HEK293T (cell line): ENCODE results near the gene RAD51B.

ENCODE experiments used
- FOXM1 ChIP-seq: fragments of 450-650 bp; IDR thresholded peaks from 2 replicates; pipeline ENCODE4 v1.6.1; 2017; ENCODE audit warnings: mild to moderate bottlenecking, borderline replicate concordance
- HDGF ChIP-seq: fragments of 450-650 bp; IDR thresholded peaks from 2 replicates; pipeline ENCODE4 v1.6.1; 2017; ENCODE audit warnings: antibody characterized with exemption, borderline replicate concordance
- LEF1 ChIP-seq: fragments of 450-650 bp; IDR thresholded peaks from 2 replicates; pipeline ENCODE4 v1.6.1; 2017; ENCODE audit warnings: mild to moderate bottlenecking, borderline replicate concordance
- NFRKB ChIP-seq: fragments of 450-650 bp; IDR thresholded peaks from 2 replicates; pipeline ENCODE4 v1.6.1; 2016; ENCODE audit warnings: mild to moderate bottlenecking, moderate library complexity

DNA sequence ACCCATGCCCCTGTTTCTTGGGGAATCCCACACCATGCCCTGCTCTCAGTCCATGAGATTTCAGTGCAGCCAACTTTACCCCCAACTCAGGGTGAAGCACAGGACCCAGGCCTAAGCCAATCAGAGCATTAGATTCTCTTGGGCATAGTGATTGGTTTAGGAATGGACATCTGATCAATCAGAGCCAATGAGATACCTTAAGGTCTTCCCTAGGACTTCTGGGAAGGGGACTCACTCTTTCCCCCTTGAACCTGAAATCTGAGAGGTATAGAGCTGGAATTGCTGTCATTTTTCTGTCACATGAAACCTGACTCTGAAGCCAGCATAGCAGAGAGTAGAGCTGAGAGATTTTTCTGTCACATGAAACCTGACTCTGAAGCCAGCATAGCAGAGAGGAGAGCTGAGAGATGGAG, 846.2 kb downstream of the RAD51B start:
- TF ChIP-seq NFRKB = no peak
- no peak for TF ChIP-seq HDGF
- TF ChIP-seq LEF1 = no peak
- TF ChIP-seq FOXM1 = no peak
